Measurements from ENCODE around the gene CYB5RL.

Gene CYB5RL

GRCh38 chr1:54230507-54231339 lies 30.9 kb upstream of the CYB5RL start:
- no peak for TF ChIP-seq CTCF (IDR thresholded peaks at IDR 0.05)

- TF ChIP-seq CTCF (IDR thresholded peaks at IDR 0.05): no peak
These were observed 29.6 kb upstream of the CYB5RL start for GRCh38 chr1:54229281-54229891.

DNA sequence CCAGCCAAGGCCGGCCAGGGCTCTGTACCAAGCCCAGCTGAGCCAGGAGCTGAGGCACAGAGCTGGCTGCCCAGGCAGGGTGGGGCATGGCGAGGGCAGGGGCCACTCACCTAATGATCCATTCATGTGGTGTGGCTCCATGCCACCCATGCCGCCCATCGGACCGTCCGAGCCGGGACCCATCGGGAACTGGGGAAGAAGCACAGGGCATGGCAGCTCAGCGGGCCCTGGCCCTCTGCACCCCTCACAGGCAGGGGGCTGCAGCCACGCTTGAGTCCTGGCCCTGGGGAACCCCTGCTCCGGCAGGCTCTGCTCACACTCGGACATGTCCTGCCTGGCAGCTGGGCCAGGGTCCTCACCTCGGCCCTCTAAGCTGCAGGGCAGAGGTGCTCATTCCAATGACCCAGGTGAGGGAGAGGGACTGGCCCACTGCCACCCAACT lies 28.8 kb upstream of the CYB5RL start:
- no peak for TF ChIP-seq CTCF (IDR thresholded peaks at IDR 0.05)

- no peak for TF ChIP-seq CTCF (IDR thresholded peaks at IDR 0.05)
These were observed 28.1 kb upstream of the CYB5RL start for GRCh38 chr1:54227891-54228310.

DNA sequence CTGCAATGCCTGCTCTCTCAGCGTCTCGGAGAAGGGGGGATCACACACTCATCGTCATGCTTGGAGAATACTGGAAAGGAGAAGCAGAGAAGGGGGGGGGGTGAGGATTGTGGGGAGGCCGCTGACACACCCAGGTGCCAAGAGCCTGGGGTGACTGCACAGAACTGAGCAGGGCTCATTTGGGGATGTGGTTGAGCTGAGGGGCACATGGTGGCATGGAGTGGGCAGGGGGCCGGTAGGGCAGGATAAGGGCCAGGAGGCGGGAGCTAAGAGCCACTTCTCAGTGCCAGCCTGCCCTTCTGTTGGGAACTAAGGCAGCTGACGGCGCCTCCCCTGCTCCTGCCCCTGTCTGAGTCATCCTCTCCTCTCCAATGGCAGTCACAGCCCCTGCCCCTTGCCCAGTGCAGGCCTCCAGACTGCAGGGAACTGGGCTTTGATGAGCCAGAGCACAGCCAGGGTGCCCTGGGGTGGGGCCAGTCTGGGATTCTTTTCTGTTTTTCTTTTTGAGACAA lies 27.3 kb upstream of the CYB5RL start:
- no peak for TF ChIP-seq CTCF (IDR thresholded peaks at IDR 0.05)

DNA sequence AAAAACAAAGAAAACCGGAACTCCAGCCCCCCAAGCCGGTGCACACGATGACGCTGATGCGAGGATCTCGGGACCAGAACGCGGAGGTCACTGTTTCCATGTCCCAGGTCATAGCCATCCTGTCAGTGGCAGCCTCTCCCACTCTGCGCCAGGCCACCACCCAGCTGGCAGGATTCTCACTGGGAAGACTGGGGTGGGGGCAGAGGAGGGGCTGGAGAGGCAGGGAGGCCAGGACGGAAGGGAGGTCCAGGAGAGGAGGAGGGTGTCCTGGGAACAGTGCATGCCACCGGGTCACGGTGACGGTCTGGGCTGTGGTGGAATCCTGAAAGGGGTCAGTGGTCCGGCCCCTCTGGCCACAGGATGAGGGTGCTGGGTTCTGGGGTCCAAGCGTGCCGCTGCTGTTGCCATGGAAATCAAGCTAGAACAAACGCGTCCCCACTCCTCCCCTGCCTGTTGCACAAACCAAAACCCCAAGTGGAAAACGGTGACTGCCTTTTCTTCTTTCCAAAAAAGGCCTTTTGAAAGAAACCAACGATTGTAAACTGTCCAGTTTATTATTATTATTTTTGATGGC lies 26.2 kb upstream of the CYB5RL start:
- no peak for TF ChIP-seq CTCF (IDR thresholded peaks at IDR 0.05)

GRCh38 chr1:54225378-54225777 lies 25.5 kb upstream of the CYB5RL start:
- no peak for TF ChIP-seq CTCF (IDR thresholded peaks at IDR 0.05)
